NCI-H187 (cell line): ENCODE results near the gene MYT1.

Source experiments
- DNase-seq, 2 experiments: peaks; one replicate each; lab custom pipeline; 2025; lab: John Stamatoyannopoulos, UW

Gene MYT1

DNA sequence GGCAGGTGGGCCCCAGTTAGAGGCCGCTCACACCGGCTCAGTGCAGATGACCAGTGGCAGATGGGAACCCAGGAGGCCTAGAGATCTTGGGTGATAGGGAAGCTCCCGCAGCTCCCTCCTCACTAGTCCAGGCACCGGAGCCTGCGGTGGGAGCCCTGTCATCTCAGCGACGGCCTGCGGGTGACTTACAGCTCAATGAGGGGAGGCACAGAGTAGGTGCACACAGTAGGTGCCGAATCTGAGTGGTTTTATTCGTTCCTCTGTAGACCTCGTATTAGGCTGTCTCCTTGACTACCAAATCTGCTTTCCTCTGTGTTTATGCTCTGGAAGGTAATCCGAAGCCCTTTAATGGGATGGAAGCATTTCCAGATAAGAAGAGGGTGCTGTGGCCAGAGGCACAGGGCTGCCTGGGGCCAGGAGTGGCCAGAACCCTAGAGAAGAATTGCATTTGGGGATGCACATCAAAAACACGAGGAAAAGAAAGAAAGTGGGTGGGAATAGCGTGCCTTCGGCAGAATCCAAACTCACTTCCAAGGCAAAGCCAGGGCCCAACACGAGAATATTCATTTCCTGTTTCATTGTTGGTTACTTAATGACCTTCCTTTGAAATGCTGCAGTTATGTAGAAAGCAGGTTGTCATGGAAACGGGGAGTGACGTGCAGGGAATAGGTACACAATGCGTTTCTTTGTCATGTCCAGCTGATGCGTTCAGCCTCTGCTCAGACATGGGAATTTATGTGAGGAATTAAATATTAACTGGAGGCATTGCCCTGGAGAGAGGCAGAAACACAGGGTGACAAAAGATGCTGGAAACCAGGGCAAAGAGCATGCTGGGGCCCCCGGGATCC is 24.7 kb downstream of the MYT1 start:
- no peak for DNase-seq

DNA sequence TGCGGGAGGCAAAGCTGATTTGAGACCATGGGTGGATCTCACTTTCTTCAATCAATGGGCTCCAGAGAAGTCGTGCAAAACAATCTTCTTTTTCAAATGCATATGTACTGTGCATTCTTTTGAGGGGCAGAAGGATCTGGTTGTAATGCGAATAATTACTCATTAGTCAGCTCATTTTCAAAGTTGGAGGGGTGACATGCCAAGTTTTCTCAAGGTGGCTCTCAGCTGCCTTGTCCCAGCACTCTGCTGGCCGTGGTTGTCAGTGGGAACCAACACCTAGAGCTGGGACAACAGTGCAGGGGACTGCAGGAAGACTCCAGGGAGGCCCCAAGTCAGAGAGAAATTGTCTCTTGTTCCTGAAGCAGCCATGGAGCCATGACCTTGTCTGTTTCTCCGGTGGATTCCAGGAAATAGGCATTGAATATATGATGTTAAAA is 25.3 kb downstream of the MYT1 start:
- DNase-seq: no peak

DNA sequence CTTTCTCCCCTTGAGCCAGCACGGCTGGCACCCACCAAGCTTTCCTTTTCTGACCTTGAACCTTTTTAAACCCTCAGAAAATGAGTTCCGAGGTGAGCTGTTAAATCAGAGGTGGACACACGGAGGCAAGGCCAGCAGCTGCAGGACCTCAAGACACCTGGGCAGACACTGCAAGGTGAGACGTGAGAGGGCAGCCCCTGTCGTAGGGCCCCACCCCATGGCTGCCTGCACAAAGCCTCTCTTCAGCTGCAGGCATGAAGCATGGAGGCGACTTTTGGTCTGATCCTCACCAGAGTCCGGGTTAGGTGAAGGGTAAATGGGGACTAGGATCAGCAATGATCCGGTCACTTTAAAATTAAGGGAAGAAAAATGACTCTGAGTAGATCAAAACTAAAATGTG is 25.7 kb downstream of the MYT1 start:
- DNase-seq: no peak

DNA sequence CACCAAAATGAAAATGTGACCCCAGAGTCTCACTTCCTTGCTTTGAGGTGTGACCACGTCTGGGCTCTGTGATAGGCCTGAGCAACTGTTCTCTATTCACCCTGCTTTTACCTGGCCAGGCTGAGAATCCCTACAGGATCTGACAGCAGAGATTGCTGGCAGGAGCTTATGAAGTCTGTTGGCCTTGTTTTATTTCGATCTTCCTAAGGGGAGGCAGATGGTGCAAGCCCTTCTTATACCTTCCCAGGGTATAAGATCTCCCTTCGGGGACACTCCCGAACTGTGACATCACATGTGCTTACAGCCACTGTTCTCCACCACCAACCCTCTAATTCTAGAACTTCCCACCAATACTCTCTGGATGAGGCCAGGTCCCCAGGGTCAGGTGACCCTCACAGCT is 26.8 kb downstream of the MYT1 start:
- no peak for DNase-seq

DNA sequence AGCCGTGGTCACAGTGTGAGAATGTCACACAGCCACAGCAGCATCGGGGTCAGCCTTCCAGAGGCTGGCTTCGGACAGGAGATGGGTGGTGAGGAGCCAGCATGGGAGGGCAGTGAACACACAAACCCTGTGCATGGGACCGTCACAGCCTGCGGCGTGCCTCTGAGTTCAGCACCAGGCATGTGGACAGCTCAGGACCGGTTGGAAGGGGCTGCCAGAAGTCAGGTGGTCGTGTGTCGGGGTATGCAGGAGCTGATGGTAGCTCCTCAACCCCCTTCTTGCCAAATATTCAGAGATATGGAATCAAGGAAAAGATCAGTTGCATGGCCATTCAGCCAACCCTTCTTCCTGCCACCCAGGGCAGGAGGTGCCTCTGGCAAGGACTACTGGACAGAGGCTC is 28.2 kb downstream of the MYT1 start:
- DNase-seq: no peak

DNA sequence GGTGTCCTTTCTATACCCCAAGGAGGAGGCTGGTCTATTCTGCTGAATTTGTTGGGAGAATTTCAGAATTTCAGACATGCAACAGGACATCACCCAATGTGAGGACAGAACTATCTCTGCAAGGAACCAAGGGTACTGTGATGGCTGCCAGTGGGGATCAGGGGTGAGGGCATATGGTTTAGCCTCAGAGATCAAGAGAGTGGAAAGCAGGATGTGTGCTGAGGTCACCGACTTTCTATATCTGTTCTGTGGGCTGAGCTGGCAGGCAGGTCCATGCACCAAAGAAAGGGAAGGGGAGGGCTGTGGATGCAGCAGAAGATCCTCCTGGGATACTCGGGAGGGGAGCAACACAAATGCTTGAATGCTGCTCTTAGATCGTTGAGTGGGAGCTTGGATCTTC is 28.8 kb downstream of the MYT1 start:
- no peak for DNase-seq

DNA sequence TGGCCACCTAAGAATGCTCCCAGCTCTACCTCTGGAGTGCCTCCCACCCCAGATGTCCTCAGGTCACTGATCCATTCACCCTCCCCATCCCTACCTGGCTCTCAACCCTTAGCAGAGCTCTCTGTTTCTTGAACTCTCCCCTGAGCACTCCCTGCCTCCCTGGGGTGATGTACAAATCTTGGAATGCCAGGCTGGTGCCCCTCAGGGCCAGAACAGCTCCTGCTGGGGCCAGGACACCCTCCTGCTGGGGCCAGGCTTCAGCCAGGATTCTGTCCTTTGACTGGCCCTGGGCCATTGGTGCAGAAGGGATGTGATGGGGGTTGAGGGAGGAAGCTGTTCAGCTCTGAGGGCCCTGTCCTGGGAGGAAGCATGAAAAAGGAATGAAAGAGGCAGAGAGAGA is 30.0 kb downstream of the MYT1 start:
- DNase-seq: no peak

DNA sequence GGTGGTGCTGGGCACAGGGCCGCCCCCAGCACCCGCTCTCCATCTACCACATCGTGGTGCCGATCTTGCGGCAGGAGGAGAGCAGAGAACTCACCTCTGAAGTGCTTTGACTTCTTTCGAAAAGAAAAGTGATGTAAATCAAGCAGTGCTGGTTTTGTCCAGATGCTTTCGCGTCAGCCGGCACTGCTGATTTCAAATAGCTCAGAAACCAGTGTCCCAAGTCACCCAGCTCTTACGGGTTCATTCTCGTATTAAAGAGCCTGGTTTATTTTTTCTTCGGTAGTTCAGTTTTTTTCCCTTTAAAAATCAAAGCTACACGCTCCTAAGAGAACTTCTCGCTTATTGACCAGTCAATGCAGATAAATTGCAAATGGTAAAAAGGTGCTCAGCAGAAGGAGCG is 32.1 kb downstream of the MYT1 start:
- no peak for DNase-seq

DNA sequence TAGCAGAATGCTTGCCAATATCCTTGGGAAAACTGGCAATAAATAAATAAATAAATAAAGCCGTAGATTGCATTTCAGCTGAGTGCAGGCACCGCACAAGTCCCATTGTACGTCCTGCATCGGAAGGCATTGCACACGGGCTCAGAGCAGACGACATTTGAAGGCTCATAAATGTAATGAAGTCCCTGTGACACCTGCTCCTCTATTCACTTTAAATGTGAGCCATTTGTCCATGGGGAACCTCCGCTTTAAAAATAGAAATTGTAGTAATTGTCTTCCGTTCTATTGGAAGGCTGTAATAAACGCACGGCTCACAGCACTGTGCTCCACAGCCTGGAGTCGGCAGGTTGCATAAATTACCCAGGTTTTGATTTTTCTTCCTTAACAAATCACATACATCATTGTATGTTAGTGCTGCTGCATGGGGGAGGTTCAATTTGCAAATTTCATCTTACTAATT is 32.6 kb downstream of the MYT1 start:
- no peak for DNase-seq

DNA sequence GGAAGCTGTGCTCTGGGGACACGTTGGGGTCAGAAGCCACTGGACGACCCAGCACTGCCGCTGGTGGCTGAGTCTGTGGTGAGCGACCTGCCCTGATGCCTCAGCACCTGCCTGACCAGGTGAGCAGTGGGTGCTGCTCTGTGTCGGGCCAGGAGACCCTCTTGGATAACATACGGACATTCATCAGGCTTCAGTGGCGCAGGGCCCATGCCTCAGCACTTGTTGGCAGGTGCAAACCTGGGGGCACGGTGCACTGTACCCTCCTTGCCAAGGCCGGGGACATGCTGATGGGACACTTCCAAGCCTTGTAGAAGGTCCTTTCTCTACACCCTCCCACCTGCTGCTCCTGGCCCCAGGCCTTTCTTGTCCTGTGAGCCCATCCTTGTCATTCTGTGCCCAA is 34.1 kb downstream of the MYT1 start:
- DNase-seq: no peak

DNA sequence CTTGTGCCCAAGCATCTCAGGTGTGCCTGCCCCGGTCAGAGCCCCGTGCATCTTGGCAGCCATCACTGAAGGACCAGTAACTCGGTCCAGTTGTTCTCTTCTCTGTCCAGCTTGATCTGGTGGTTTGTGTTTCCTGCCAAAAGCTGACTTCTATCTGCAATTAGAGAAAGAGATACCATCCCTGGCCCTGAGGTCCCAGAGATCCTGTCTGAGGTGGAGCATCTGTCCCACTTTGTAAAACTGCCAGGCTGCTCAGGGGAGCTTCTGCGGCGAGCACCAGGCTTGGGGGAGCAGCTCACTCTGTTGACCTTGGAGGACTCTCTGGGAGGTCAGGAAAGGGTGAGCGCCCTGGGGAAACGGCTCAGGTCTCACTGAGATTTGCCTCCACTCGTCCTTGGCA is 35.1 kb downstream of the MYT1 start:
- DNase-seq: no peak

DNA sequence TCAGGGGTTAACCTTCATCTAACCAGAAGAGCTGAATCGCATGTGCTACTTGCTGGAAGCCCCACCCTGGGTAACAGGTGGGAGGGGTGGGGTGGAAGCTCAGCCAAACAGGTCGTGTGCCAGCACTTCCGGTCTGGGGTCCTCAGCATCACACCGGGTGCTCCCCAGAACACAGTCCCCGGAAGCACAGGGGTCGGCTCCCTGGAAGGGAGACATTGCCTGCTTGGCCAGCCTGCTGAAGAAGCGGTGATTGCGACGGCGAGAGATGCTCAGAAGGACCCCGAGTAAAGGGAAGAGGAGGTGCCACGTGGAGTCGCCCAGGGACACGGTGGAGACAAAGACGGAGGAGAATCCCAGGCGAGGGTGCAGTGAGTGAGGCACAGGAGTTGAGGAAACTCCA is 36.5 kb downstream of the MYT1 start:
- no peak for DNase-seq

DNA sequence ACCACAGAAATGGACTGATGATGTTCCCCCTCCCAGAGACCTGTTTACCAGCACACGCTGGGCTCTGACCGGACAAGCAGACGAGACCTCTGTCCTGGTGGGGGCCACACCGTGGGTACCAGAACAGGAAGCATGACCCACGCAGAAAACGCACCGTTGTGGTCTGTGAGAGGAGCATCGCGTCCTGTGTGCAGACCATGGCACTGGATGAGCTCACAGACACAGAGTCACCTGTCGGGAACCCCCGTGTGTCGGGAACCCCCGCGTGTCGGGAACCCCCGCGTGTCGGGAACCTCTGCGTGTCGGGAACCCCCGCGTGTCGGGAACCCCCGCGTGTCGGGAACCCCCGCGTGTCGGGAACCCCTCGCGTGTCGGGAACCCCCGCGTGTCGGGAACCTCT is 37.4 kb downstream of the MYT1 start:
- no peak for DNase-seq

DNA sequence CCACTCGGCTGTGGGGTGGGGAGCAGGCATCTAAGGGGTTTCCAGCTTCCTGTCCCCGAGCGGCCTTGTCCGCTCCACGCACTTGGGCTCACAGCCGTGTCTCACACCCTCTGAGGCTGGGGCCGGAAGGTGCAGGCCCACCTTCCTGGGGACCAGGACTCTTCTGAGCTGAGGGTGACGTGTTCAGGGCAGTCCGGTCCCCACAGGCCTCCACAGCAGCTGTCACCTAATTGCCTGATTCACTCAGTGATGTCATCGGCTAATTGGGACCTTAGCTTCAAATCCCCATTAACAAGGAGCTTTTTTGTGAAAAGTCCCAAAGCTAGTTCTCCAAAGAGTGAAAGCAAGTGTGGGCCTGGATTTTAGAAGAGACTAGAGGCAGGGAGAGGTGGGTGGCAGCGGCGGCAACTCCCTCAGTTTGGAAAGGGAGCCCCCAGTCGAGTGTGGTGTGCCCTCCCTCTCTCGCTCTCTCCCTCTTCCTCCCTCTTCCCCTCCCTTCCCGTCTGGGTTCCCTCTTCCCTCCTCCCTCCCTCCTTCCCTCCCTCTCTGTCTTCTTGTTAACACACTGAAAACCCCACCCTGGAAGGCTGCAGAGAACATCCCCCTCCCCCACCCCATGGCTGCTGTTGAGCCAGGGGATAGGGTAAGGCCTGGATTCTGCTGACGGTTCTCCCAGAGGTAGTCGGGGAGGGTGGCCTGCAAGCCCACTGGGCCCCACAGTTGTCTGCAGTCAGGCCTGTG is 39.0 kb downstream of the MYT1 start:
- DNase-seq: no peak

DNA sequence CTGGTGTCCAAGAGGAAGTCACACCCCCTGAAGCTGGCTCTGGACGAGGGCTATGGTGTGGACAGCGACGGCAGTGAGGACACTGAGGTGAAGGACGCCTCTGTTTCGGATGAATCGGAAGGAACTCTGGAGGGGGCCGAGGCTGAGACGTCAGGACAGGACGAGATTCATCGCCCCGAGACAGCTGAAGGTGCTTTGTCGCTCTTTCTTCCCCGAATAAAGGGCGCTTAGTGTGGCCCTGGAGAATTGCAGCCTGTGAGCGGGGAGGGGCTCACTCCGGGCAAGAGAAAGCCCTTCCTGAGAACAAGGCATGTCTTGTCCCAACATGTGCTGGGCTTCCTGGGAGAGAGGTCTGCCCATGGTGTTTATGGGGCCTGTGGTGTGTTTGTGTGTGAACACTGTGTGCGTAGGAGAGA is 41.4 kb downstream of the MYT1 start:
- DNase-seq: no peak

DNA sequence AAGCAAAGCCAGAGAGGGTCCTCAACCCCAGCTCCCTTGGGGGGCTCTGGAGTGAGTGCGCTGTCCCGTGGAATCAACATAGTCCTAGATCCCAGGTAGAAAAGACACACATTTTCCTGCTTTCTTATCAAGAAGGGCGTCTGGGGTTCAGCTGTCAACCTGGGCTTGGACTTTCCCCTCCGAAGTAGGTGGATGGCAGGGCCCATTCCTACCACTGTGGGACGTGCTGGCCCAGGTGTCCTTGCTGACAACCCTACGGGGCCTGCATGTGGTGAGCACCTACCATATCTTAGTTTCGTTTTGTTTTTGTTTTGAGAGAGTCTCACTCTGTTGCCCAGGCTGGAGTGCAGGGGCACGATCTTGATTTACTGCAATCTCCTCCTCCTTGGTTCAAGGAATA is 42.4 kb downstream of the MYT1 start:
- DNase-seq: no peak

DNA sequence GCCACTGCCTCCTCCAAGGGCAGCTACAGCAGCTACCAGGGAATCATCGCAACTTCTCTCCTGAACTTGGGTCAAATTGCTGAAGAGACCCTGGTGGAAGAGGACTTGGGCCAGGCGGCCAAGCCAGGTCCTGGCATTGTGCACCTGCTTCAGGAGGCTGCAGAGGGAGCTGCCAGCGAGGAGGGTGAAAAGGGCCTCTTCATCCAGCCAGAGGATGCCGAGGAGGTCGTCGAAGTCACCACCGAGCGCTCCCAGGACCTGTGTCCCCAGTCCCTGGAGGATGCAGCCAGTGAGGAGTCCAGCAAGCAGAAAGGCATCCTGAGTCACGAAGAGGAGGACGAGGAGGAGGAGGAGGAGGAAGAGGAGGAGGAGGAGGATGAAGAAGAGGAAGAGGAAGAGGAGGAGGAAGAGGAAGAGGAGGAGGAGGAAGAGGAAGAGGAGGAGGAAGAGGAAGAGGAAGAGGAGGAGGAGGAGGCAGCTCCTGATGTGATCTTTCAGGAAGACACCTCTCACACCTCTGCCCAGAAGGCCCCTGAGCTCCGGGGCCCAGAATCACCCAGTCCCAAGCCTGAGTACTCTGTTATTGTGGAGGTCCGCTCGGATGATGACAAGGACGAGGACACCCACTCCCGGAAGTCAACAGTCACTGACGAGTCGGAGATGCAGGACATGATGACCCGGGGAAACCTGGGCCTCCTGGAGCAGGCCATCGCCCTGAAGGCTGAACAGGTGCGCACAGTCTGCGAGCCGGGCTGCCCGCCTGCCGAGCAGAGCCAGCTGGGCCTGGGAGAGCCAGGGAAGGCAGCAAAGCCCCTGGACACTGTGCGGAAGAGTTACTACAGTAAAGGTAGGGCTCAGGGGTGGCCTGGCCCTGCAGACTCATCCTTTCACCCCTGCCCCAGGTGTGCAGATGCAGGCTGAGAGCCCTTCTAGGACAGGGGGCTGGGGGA is 43.7 kb downstream of the MYT1 start:
- DNase-seq: no peak

DNA sequence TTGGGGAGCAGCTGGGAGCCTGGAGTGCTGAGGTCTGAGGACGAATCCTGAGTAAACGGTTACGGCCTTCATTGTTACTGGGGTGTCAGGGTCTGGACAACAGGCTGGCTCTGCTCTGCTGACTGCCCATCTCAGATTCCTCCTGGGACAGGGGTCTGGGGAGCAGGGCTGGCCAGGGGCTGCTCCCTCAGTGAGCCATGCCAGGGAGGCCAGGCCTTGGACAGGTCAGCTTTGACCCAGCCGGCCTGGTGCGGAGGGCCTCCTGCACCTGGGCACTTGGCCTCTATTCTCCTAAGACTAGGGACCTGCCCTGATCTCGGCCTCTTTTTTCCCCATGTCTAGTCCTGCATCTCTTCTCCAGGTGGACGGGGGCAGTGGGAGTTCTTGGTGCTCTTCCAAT is 44.9 kb downstream of the MYT1 start:
- DNase-seq: no peak

DNA sequence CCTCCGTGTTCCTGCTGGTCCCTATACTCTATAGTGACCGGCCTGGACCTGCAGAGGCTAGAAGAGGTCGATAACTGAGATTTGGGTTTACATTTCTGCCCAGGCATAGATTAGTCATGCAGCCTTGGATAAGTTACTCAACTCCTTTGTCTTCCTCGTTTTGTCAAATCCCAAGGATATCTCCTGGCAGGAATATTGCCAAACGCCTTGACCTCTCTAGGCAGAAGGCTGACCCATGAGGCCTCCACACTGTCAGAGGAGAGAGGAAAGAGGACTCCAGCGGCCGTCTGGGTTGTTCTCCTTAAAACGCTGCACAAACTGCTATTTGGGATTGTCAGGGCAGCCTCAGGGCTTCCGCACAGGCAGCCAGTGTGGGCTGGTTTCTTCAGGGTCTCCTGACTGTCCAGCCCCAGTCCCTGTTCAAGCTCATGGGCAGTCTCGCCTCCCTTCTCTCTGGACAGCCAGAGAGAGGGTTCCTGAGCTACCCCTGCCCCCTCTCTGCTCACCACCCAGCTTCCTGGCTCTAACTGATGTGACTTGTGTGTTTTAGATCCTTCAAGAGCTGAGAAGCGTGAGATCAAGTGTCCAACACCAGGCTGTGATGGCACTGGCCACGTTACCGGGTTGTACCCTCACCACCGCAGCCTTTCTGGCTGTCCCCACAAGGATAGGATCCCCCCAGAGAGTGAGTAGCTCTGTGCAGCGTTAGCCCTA is 46.6 kb downstream of the MYT1 start:
- no peak for DNase-seq

DNA sequence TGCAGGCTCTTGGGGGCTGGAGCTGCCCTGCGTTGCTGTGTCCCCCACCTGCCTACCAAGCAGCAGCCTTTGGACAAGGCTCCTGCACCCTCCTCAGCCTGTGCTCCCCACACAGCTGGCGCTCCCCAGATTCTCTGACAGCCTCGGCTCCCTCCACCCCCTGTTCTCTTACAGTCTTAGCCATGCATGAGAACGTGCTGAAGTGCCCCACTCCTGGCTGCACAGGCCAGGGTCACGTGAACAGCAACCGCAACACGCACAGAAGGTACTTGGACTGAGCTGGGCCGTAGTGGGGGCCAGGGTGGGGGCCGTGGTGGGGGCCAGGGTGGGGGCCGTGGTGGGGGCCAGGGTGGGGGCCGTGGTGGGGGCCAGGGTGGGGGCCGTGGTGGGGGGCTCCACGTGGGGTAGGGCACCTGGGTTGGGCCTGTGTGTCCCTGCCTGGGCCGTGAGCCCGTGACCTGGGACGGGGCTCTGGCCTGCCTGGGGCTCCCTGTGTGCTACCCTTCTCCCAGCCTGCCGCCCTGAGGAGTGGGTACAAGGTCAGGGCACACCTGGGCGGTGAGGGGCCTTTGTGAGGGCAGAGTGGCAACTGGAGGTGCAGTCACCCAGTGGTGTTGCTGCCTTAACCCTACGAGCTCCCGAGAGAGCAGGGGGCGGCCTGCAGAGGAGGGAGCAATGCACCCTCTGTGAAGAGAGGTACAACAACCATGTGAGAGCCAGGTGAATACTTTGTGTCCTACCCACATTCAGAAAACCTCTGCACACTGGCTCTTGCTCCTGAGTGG is 47.8 kb downstream of the MYT1 start:
- DNase-seq: peak; percentile 45 to 86

DNA sequence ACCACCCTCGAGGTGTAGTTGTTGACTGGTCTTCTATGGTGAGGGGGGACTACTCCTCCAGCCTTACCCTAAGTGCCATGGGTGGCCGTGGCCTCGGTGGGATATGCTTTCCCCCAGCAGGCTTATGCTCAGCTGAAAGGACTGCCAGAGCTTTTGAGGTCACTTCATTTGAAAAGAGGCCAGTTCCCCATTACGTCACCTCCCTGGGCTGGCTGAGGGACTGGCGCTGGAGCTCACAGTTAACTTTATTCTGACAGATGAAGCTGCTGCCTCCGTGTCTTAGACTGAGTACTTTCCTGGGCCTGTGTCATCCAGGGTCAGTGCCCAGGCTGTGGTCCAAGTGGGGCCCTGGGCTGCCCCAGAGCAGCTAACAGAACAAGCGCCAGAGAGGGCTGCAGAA is 48.5 kb downstream of the MYT1 start:
- no peak for DNase-seq
